Memory B cell (primary cell): Measurements from ENCODE around the gene TCF4.

Experiments used
- ATAC-seq: fragments of 150-1000 bp; cut with Tn5 transposase; 2 replicates; pipeline ENCODE4 v1.10.0; 2021; ENCODE audit warnings: low read depth, mild to moderate bottlenecking, moderate library complexity
- DNase-seq, 2 donors: peaks; one replicate each; pipeline ENCODE4 v3.0.0; 2022; ENCODE audit warnings: low spot score in 2 of 2
- H3K27ac Mint-ChIP-seq: one replicate; pipeline ENCODE4 v1.8.0; 2022; ENCODE audit warnings: mild to moderate bottlenecking, moderate library complexity, mixed read lengths
- H3K27me3 Mint-ChIP-seq: one replicate; pipeline ENCODE4 v1.8.0; 2022; ENCODE audit warnings: mixed read lengths
- H3K36me3 Mint-ChIP-seq: one replicate; pipeline ENCODE4 v1.8.0; 2022; ENCODE audit warnings: mild to moderate bottlenecking, mixed read lengths
- H3K4me1 Mint-ChIP-seq: one replicate; pipeline ENCODE4 v1.8.0; 2022; ENCODE audit warnings: mixed read lengths
- H3K4me3 Mint-ChIP-seq: one replicate; pipeline ENCODE4 v1.8.0; 2022; ENCODE audit warnings: mild to moderate bottlenecking, moderate library complexity, mixed read lengths
- H3K9me3 Mint-ChIP-seq: one replicate; pipeline ENCODE4 v1.8.0; 2022; ENCODE audit warnings: mixed read lengths

The TCF4 gene

GRCh38 chr18:55455938-55456337 is 132.1 kb downstream of the TCF4 start:
- H3K4me1 Mint-ChIP-seq: no peaks in the 10 kb centered on the region
- no peaks in the 10 kb centered on the region for H3K27me3 Mint-ChIP-seq
- no peaks in the 10 kb centered on the region for H3K9me3 Mint-ChIP-seq
- DNase-seq: no peak
- no peak for ATAC-seq
- H3K36me3 Mint-ChIP-seq: no peaks in the 10 kb centered on the region
- peak overlapping the region; percentile 47 for H3K27ac Mint-ChIP-seq
- no peak overlapping the region for H3K4me3 Mint-ChIP-seq

GRCh38 chr18:55453186-55453585 is 134.8 kb downstream of the TCF4 start:
- Mint-ChIP-seq H3K4me1 (peaks cover 5% of the 10 kb centered on the region), H3K4me3 (no peak overlapping the region)
- no peak for ATAC-seq

GRCh38 chr18:55452123-55452611 is 135.8 kb downstream of the TCF4 start:
- ATAC-seq: no peak

More at GRCh38 chr18:55453186-55453585, 134.8 kb downstream of the TCF4 start:
- no peaks in the 10 kb centered on the region for H3K9me3 Mint-ChIP-seq
- no peak overlapping the region for H3K27ac Mint-ChIP-seq
- H3K36me3 Mint-ChIP-seq: no peaks in the 10 kb centered on the region
- no peak for DNase-seq
- H3K27me3 Mint-ChIP-seq: no peaks in the 10 kb centered on the region

GRCh38 chr18:55449412-55450140 is 138.4 kb downstream of the TCF4 start:
- Mint-ChIP-seq H3K27me3 (peaks cover 4% of the 10 kb centered on the region), H3K4me3 (no peak overlapping the region), H3K36me3 (peaks cover 4% of the 10 kb centered on the region), H3K27ac (no peak overlapping the region), H3K4me1 (peaks cover 10% of the 10 kb centered on the region), H3K9me3 (peaks cover 5% of the 10 kb centered on the region)
- DNase-seq (no peak), ATAC-seq (no peak)

More at GRCh38 chr18:55452123-55452611, 135.8 kb downstream of the TCF4 start:
- Mint-ChIP-seq H3K36me3 (no peaks in the 10 kb centered on the region), H3K4me3 (no peak overlapping the region), H3K9me3 (no peaks in the 10 kb centered on the region), H3K27ac (no peak overlapping the region), H3K27me3 (no peaks in the 10 kb centered on the region), H3K4me1 (peaks cover 7% of the 10 kb centered on the region)
- no peak for DNase-seq

DNA sequence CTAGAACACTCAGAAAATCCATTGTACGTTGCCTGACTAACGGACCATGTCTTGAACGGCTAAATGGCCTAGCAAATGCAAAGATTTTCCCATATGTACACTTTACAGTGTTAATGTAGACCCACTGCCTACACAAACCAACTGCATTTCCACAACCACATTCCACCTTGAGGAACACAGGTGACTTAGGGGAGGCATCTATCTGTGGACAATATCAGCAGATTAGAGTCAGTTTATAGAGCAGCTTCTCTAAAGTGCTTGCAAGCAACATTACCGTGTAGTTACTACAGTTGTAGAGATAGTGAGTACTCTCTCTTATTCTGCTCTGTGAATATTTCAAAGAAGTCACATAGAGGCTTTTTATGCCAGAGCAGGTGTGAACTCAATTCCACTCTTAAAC is 139.6 kb downstream of the TCF4 start:
- Mint-ChIP-seq H3K4me3 (no peak overlapping the region), H3K27me3 (peaks cover 4% of the 10 kb centered on the region), H3K9me3 (peaks cover 5% of the 10 kb centered on the region), H3K36me3 (peaks cover 4% of the 10 kb centered on the region), H3K27ac (no peak overlapping the region), H3K4me1 (peaks cover 19% of the 10 kb centered on the region)
- no peak for ATAC-seq
- DNase-seq: no peak

DNA sequence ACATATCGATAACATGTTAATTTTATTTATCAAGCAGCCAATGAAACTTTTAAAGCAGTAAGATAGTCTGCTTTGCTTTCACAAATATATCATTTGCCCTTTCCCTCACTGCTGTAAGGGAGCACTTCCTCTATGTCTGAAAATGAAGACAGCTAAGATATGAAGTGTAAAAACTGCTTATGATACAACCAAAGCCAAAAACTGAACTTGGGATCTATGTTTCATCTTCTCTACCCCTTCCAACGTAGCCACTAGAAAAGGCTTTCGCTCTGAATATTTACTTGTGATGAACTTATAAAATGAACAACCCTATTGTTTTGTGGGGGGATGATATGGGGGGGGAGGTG is 140.3 kb downstream of the TCF4 start:
- no peak overlapping the region for H3K27ac Mint-ChIP-seq
- peaks cover 5% of the 10 kb centered on the region for H3K9me3 Mint-ChIP-seq
- ATAC-seq (no peak), DNase-seq (no peak)
- peaks cover 4% of the 10 kb centered on the region for H3K27me3 Mint-ChIP-seq
- peaks cover 4% of the 10 kb centered on the region for H3K36me3 Mint-ChIP-seq
- peaks cover 22% of the 10 kb centered on the region for H3K4me1 Mint-ChIP-seq
- no peak overlapping the region for H3K4me3 Mint-ChIP-seq

- H3K27ac Mint-ChIP-seq: no peak overlapping the region
- no peak for DNase-seq
- H3K4me3 Mint-ChIP-seq: no peak overlapping the region
- no peak for ATAC-seq
- H3K4me1 Mint-ChIP-seq: peaks cover 22% of the 10 kb centered on the region
- H3K27me3 Mint-ChIP-seq: peaks cover 4% of the 10 kb centered on the region
- H3K9me3 Mint-ChIP-seq: peaks cover 5% of the 10 kb centered on the region
- H3K36me3 Mint-ChIP-seq: peaks cover 4% of the 10 kb centered on the region
Measured at GRCh38 chr18:55446996-55447671, 140.9 kb downstream of the TCF4 start.

DNA sequence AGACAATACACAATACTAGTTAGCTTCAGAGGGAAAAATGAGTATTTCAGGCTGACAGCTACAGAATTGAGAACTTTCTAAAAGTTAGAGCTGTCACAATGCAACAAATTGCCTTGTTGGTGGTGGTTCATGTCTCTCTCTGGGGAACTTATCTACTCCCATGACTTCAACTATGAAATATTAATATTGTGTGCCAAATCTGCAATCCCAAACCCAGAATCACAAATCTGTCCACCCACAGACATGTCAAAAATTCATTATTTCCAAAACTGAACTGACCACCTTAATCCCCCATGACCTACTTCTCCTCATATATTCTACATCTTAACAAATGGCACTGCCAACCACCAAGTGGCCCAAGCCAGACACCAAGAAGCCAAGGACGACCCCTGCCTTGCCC is 143.5 kb downstream of the TCF4 start:
- Mint-ChIP-seq H3K27ac (no peak overlapping the region), H3K9me3 (peaks cover 7% of the 10 kb centered on the region), H3K36me3 (peaks cover 6% of the 10 kb centered on the region), H3K27me3 (peaks cover 4% of the 10 kb centered on the region), H3K4me3 (no peak overlapping the region), H3K4me1 (peaks cover 37% of the 10 kb centered on the region)
- DNase-seq (no peak), ATAC-seq (no peak)

DNA sequence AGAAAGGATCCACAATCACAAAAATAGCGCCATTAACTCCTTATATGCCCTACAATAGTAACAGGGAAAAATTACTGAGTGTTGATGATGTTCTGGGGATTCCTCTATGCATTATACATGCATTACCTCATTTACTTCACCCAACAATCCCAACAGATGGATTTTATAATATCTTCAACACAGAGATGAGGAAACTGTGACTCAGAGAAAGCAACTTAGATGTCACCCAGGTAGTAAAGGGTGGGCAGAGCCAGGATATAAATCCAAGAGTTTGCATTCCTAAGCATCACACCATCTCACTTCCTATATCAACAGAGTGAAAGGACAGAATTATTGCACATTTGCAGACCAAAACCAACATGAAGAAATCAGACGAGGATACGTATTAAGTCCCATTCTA is 144.2 kb downstream of the TCF4 start:
- H3K4me3 Mint-ChIP-seq: no peak overlapping the region
- H3K4me1 Mint-ChIP-seq: peaks cover 37% of the 10 kb centered on the region
- peaks cover 4% of the 10 kb centered on the region for H3K27me3 Mint-ChIP-seq
- peaks cover 7% of the 10 kb centered on the region for H3K9me3 Mint-ChIP-seq
- peaks cover 6% of the 10 kb centered on the region for H3K36me3 Mint-ChIP-seq
- DNase-seq (no peak), ATAC-seq (no peak)
- peak overlapping the region; percentile 36 for H3K27ac Mint-ChIP-seq

- Mint-ChIP-seq H3K4me1 (peaks cover 33% of the 10 kb centered on the region), H3K9me3 (peaks cover 7% of the 10 kb centered on the region), H3K36me3 (peaks cover 8% of the 10 kb centered on the region), H3K27ac (no peak overlapping the region), H3K4me3 (no peak overlapping the region), H3K27me3 (peaks cover 4% of the 10 kb centered on the region)
- DNase-seq: no peak
- ATAC-seq: no peak
Measured at GRCh38 chr18:55442561-55442960, 145.4 kb downstream of the TCF4 start.

DNA sequence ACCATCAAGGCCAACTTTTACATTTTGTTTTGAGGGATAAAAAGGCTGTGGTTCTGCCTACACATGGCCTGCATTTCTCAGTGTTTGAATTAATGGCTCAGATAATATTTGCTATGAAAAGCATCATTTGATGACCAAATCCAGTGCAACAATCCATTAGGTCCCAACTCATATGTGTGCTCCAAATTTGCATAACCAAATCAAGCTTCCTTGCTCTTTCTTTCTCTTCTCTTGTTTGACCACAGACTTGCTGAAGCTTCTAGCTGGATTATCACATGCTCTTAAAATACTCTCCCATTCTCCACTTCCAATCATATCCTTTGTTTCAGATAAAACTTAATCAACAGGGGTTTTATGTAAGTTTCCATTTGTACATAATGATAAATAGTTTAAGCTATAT is 147.0 kb downstream of the TCF4 start:
- peak; percentile 50 for ATAC-seq
- peaks cover 8% of the 10 kb centered on the region for H3K36me3 Mint-ChIP-seq
- DNase-seq: no peak
- H3K9me3 Mint-ChIP-seq: peaks cover 7% of the 10 kb centered on the region
- peaks cover 33% of the 10 kb centered on the region for H3K4me1 Mint-ChIP-seq
- peaks cover 4% of the 10 kb centered on the region for H3K27me3 Mint-ChIP-seq
- peak overlapping the region; percentile 32 for H3K4me3 Mint-ChIP-seq
- H3K27ac Mint-ChIP-seq: peak overlapping the region; percentile 33

GRCh38 chr18:55439056-55439455 is 148.9 kb downstream of the TCF4 start:
- DNase-seq (no peak), ATAC-seq (no peak)
- Mint-ChIP-seq H3K27me3 (no peaks in the 10 kb centered on the region), H3K9me3 (peaks cover 1% of the 10 kb centered on the region), H3K4me3 (no peak overlapping the region), H3K36me3 (peaks cover 4% of the 10 kb centered on the region), H3K4me1 (peaks cover 28% of the 10 kb centered on the region), H3K27ac (no peak overlapping the region)

GRCh38 chr18:55435592-55435991 is 152.4 kb downstream of the TCF4 start:
- ATAC-seq: no peak
- Mint-ChIP-seq H3K27me3 (no peaks in the 10 kb centered on the region), H3K4me1 (peaks cover 17% of the 10 kb centered on the region), H3K9me3 (no peaks in the 10 kb centered on the region), H3K36me3 (peaks cover 5% of the 10 kb centered on the region), H3K4me3 (no peak overlapping the region), H3K27ac (no peak overlapping the region)
- DNase-seq: no peak

GRCh38 chr18:55433648-55434047 is 154.3 kb downstream of the TCF4 start:
- peaks cover 4% of the 10 kb centered on the region for H3K36me3 Mint-ChIP-seq
- H3K27me3 Mint-ChIP-seq: no peaks in the 10 kb centered on the region
- H3K9me3 Mint-ChIP-seq: no peaks in the 10 kb centered on the region
- H3K4me3 Mint-ChIP-seq: peak overlapping the region; percentile 3
- peak overlapping the region; percentile 13 for H3K27ac Mint-ChIP-seq
- peaks cover 9% of the 10 kb centered on the region for H3K4me1 Mint-ChIP-seq
- ATAC-seq (peak; percentile 43), DNase-seq (no peak)
